Cerebellar nuclear complex (tissue), 1 donor: ENCODE measurements around the gene PLEKHA6.
"Not testable (repeated sequence)": the region's sequence is repeated elsewhere in the genome, so short reads cannot be mapped to it uniquely, and the experiment has no call there.

Experiments used
- DNase-seq, 2 experiments: peaks; one replicate each; lab custom pipeline; 2025; lab: John Stamatoyannopoulos, UW

Gene PLEKHA6

DNA sequence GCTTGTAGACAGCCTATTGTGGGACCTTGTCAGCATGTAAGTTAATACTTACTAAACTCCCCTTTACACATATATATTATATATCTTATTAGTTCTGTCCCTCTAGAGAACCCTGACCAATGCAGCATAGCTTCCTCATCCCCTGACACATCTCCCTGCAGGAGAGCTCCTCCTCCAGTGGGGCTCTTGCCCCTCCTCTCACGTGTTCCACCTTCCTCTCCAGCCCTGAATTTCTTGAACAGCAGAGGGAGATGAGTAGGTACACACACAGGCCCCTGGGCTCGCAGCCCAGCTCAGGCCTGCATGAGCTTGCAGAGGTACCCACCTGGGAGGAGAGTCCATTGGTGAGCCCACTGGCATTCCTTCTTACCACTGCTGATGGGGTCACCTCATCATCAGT, 118.7 kb downstream of the PLEKHA6 start:
- DNase-seq: no peak

DNA sequence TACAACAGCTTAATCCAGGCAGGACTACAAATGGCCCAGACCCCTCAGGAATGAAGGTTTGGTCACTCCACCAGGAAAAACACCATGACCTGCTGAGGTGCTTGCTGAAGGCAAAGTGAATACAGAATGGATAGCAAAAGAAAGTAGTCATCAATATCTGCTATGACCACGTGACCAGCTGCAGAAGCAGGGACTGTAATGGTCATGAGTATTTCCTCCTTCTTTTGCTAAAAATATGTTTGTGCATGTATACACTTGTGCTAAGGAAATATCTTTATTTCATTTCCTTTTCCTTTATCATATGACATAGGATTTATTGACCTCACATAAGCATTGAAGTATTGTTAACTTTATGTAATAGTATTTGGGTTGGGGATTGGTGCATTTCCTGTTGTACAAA, 119.5 kb downstream of the PLEKHA6 start:
- DNase-seq: no peak

DNA sequence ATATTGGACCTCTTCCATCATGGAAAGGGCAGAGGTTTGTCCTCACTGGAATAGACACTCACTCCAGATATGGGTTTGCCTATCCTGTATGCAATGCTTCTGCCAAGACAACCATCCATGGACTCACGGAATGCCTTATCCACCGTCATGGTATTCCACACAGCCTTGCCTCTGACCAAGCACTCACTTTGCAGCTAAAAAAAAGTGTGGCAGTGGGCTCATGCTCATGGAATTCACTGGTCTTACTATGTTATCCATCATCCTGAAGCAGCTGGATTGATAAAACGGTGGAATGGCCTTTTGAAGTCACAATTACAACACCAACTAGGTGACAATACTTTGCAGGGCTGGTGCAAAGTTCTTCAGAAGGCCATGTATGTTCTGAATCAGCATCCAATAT, 120.3 kb downstream of the PLEKHA6 start:
- not testable (repeated sequence) for DNase-seq

DNA sequence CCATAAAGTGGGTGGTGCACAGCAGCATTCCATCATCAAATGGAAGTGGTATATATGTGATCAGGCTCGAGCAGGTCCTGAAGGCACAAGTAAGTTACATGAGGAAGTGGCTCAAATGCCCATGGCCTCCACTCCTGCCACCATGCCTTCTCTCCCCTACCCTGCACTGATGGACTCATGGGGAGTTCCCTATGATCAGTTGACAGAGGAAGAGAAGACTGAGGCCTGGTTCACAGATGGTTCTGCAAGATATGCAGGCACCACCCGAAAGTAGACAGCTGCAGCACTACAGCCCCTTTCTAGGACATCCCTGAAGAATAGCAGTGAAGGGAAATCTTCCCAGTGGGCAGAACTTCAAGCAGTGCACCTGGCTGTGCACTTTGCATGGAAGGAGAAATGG, 121.2 kb downstream of the PLEKHA6 start:
- not testable (repeated sequence) for DNase-seq

DNA sequence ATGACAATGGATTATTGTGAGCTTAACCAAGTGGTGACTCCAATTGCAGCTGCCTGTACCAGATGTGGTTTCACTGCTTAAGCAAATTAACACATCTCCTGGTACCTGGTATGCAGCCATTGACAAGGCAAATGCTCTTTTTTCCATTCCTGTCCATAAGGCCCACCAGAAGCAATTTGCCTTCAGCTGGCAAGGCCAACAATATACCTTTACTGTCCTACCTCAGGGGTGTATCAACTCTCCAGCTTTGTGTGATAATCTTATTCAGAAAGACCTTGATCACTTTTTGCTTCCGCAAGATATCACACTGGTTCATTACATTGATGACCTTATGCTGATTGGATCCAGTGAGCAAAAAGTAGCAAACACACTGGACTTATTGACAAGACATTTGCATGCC, 122.2 kb downstream of the PLEKHA6 start:
- not testable (repeated sequence) for DNase-seq

DNA sequence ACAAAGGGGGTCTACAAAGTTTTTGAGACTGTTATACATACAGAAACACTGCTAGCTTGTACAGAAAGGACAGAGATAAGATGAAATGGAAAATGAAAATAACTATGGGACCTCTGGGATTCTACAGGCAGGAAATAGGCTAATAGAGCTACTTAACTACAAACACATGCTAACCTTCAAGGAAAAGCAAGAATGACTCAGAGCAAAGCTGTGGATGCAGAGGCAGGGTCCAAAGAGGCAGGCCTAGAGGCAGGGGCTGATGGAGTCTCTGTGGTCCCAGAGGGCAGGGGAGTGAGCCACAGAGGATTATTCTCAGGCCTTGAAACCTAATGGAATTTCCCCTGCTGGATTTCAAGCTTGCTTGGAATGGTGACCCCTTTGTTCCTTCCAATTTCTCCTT, 127.2 kb downstream of the PLEKHA6 start:
- DNase-seq: no peak

DNA sequence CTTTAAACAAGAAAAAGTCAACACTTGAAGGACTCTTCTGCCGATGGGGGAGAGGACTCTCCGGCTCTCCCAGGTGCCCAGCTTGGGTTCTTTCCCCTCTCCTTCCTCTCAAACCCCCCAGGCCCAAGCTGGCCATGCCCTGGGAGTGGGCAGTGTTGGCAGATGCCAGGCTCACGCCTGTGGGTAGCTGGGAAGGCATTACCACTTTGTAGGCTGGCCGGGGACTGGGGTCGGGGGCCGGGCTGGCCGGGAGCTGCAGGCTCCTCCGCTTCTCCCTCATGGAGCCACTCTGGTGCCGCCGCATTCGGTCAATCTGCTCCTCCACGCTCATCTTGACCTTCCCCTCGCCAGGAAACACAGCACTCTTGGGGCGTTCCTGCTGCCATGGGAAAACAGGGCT, 129.5 kb downstream of the PLEKHA6 start:
- no peak for DNase-seq

DNA sequence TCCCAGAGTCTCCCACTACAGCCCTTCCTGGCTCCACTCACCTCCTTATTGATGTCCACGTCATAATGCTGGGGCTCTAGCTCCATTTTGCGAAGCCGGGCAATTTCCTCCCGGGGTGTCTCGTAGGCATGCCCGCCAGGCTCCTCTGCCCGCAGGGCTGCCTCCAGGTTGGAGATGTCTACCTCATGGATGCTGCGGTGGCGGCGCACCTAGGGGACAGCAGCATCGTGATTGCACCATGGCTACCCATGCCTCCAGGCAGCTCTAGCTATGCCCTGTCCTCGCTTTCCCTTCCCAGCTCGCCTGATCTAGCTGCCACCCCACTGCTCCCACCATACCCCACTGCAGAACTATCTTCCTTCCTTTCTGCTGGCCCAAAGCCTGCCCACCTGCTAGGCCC, 130.8 kb downstream of the PLEKHA6 start:
- DNase-seq: no peak

DNA sequence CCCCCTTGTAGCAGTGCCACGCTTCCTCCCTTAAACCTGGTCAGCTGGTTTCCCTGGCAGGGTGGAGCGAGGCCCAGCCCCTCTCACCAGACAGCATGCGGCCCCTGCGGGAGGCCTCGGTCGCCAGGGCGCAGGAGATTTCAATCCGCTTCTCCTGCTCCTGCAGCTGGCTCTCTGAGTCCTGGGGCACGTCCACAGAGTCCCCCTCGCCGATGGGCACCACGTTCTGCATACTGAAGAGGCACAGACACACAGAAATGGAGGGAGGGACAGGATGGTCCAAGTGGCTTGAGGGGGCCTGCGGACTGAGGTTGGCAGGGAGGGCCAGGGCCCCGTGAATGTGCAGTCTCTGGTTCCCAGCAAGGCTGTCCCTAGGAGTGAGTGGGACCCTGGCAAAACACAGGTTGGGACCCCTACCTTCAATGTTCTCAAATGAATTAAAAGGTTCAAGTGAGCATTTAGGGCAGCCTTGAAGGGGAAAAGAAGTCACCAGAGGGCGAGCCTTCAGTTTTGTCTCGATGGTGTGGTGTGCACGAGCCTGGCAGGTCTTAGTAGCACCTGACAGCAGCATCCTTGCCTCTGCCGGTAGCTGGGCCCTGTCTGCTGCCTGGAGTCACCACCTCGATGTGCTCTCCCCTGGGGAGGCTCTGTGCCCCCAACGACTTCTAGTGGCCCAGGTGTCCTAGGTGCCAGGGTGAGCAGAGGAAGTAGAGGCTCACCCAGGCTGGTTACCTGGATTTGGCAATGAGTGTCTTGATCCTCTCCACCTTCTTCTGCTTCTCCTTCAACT, 131.5 kb downstream of the PLEKHA6 start:
- DNase-seq: no peak

DNA sequence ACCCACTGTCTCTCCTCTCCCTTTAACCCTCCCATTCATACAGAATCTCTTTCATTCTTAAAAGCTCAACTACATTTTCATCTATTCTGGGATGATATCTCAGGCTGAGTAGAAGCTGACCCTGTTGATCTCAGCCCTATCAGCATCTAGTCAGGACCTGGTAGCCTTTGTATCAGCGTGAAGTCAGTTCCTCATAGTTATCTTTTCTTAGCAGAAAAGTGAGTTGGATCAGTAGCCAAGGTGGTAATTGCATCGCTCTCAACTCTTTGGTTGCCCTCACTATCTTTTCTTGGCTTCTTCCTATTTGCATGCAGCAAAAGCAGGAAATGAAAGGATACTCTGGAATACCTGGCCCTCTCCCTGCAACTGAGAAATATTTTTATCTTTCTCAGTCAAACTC, 132.4 kb downstream of the PLEKHA6 start:
- no peak for DNase-seq

DNA sequence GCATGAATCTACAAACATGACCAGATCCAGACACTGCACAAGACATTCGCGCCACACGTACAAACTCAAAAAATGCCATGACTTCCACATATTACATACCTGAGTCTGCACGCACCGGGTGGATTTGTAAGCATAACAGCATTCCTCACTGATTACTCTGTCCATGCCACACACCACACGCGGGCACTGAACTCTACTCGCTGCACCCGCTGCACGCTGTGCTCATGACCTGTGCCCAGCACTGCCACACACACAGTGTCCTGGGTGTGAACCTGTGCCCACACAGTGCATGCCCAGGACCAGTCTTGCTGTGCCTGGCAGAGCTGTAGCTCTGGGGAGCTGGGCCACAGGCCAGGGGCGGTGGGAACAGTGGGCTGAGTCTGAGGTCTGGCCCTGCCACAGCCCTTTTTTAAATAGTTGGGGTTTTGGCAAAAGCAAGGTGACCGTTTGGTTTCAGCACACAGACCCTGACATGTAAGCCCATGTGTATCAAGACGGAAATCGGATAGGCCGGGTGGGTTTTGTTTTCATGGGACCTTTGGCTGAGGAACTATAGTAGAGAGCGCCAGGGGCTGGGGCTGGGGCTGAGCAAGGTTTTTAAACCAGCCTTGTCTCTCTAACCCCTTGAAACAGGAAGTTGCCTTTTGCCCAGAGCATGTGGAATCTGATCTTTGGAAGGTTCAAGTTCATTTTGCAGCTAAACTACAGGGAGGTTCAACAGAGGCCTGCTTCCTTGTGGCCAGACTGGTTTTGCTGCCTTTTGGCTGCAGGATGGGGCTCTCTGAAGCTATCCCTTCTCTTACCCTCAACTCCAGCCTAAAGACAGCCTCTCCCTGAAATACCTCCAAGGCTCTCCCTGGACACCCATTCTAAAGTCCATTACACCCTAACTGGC, 133.6 kb downstream of the PLEKHA6 start:
- DNase-seq: no peak

DNA sequence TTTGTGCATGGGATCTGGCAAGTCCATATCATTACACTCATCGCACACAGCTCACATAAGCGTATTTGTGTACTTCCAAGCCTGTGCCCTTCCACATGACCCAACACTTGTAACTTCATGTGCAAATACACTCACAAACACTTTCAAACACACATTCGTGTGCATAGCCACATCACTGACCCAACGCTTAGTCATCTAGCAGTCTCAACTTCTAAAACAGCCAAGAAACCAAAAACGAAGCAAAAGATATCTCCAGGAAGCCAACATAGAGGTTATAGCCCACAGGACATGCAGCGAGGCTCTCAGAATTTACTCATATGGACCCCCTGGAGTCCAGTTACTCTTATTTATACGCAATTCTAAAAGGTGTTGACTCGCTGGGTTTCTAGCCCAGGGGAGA, 135.1 kb downstream of the PLEKHA6 start:
- no peak for DNase-seq

DNA sequence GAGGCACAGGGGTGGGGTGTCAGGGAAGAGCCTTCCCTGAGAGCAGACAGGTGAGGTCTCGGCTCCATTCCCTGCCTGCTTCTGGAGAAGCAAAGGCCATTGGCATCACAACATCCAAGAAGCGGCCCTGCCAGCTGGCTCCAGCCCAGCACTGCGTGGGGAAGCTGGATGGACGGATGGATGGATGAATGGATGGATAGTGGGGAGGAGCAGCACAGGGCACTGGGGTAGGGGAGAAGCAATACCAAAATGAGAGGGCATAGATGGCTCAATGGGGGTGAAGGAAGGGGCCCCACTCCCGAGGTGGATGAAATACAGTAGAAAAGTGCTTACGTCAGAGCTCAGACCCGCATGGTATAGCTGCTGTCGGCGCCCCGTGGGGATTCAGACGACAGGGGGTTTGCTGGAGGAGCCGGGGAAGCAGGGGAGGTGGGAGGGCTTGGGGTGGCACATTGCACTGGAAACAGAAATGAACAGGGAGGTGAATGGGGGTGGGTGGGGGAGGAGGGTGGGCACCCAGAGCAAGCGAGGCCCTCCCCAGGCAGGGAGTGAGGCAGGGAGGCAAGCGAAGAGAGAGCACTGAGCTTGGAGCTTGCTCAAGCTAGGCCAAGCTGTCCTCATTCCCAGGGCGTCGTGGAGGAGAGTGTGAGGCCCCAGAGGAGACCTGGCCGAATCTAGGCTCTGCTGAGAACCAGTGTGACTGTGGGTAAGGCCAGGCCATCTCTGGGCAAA, 136.4 kb downstream of the PLEKHA6 start:
- no peak for DNase-seq

DNA sequence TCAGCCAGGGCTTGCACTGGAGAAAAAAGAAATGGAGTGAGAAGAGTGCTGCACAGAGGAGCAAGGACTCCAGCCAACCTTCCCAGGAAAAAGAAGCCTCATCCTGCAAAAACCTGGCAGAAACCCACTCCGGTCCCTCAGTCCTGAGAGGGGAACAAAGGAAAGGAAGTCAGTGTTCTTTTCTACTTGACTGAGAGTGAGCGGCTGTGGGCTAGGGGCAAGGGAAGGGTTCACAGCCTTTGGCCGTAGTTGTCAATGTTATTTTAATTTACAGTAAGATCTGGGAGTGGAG, 137.0 kb downstream of the PLEKHA6 start:
- DNase-seq: no peak

DNA sequence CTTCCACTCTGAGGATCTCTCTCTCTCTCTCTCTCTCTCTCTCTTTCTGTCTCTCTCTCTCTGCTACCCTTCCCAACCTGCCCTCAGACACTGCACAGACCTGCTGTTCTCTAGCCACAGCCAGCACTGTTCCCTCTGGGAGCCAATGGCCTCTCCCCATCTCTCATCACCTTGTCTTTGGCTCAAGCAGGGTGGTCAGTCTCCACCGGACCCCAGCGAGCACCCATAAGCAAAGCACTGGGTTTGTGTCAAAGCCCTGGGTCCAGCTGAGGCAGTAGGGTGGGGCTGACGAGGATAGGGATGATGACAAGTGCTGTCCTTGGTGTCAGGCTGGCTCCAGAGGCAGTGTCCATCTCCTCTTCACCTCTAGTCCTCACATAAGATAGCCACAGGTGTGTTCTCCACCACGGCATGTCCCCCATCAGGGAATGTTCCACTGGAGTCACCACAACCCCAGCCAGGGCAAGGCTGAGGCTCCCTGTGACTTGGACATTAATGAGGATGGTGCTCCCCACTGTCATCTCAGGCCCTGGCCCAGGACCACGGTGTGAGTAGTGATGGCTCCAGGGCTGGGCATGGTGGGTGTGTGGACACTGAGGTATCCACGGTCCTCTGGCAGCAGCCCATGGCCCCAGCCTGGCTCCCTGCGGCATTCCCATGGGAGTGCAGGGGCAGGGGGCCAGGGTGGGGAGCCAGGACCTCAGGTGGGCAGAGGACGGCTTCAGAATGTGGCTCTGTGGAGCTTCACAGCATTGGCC, 137.5 kb downstream of the PLEKHA6 start:
- DNase-seq: no peak

DNA sequence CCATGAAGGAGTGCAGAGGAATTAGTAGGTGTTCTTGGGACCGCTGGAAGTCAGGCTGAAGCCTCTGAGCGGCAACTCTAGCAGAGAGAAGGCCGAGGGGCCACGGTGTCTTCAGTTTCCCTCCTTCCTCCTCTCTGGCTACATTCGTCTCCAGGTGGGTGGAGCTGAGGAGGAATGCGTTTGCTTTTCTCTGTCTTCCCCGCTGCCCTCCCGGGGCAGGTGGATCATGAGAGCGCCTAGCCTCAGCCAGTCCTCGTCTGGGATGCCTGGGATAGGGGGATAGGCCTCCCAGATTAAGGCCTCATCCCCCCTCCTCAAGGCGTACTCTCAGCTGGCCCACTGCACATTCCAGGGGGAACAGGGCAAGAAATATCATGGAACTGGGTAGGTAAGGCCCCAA, 138.5 kb downstream of the PLEKHA6 start:
- no peak for DNase-seq

DNA sequence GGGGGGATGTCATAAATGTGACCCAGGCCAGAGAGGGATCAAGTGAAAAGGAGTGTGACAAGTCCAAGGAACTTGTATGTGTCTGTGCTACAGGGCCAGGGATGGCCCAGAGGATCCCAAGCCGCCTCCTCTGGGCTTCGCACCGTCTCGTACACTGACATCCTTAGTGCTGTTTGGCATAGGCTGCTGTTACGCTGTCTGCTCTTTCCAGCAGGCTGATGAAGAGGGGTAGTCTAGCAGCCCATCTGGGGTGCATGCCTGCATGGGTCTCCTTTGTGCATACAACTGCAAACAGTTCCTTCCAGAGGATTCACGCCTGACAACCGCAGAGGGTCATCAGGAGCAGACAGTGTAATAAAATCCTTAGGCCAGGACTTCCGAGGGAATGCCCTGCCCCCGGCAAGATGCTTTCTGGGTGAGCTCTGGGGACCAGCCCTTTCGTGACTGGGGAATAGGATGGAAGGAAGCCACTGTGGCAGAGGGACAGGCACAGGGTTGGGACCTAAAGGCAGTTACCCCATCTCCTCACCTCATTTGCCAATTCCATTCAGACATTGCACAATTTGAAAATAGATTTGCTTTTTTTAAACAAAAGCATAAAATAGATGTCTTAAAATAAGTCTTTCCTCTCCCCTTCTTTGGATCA, 139.6 kb downstream of the PLEKHA6 start:
- no peak for DNase-seq

DNA sequence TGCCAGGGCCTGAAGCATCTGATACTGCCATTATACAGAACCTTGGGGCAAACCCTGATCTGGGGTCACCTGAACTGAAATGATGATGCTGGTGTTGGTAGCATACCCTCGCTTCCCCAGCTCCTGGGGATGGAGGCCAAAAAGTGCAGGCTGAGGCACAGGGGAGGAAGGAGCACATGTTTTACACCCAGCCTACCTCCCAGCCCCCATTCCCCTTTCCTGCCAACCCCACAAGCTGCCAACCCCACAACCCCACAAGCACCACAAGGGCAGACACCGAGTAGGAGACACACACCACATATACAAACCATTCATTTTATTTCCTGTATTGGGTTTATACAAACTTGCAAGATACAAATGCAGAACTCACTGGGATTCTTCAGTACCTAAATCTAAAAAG, 141.2 kb downstream of the PLEKHA6 start:
- no peak for DNase-seq

DNA sequence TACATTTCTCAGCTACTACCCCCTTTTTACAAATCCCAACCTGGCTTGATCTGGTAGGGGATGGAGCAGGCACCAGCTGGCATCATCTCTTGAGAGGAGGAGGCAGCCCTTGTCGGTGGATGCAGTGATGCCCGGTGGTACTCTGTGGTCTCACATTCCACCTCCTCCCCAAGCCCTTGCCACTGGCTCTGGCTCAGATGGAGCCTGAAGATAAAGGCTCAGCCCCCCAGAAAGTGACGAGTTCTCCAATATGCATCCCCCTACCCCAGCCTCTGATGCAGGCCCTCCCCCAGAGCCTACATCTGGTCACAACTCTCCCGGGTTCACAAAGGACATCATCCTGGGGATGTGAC, 142.1 kb downstream of the PLEKHA6 start:
- DNase-seq: no peak

DNA sequence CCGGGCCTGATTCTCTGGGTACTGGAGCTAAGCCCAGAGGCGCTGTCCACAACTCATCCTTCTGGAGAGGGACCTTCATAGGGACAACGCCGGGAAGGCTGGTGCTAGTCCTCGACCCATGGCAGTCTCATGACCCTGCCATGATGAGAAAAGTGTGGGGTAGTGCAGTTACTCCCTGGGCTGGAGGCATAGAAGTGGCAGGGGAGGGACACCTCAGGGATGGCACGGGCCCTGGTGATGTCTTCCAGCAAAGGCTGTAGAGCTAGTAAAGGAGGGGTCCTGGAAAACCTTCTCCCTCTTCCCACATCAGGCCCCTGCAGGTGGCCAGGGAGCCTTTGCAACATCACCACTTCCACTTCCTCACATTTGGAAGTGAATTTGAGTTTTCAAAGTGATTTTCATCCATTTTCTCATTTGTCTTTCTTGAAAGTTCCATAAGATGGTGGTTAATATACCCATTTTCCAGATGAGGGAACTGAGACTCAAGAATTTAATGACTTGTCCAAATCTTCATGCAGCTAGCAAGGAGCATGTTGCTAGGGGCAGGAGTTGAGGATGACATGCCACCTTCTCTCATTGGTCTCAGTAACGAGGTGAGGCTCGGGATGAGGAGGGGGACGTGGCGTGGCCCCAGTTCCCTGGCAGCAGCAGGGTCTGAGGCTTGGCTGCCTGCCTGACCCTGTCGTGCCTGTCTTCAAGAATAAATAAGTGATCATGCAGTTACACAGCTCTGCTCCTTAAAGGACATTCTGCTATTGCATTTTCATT, 142.7 kb downstream of the PLEKHA6 start:
- DNase-seq: no peak

DNA sequence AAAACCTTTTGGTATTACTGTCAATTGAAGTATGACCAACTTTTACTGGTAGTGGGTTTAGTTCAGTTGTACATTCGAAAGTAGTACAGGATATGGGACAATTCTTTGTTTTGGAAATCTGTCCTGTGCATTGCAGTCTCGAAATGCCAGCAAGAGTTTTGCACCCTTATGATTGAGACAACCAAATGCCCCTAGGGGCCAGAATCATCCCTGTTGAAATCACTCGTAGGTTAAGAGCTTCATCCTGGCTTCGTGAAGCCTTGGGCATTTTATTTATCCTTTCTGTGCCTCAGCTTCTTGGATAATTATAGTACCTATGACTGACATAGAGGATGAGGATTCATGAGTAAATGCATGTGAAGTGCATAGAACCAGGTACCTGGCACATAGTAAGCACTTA, 143.5 kb downstream of the PLEKHA6 start:
- no peak for DNase-seq
